GM18498 (cell line): ENCODE results near the gene CHCHD6.

ENCODE experiments used
- ATAC-seq: cut with Tn5 transposase; IDR thresholded peaks from one replicate; pipeline ENCODE4 v1.9.1; 2021; ENCODE audit warnings: mild to moderate bottlenecking, moderate library complexity; ENCODE audit not compliant: unreplicated experiment

The CHCHD6 gene

DNA sequence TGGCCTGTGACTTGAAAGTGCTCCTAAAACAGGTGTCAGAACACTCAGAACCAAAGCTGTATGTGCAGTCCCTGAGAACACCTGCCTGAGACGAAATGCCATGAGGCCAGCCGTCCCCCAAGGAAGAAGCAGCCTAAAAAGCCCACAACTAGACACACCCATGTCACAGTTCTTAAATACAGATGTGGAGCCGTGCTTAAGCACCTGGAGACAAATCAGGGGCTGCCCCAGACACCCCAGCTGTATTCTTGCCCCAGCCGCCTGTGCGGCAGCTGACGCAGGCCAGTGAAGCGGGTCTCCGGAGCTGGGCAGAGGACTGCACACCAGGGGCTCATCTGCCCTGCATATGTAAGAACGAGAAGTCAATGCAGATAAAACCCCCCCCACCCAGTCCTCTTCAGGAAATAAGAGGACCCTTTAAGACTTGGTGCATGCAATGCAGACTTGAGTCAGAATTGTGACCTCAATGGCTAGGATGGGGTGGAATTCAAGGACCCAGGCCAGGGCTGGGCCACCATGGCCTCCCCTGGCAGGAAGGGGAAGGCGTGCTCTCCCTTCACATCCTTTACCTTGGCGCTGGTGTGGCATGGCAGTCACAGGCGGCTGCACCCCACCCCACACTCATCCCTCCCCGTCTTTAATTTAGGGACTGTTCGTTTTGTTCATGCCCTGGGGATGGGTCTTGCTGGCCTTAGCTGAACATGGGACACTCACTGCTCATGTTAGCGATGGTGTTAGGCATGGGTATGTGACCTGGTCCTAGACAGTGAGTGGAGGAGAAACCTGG is 251.2 kb downstream of the CHCHD6 start:
- ATAC-seq, result no peak

- ATAC-seq, result no peak
These were observed 252.3 kb downstream of the CHCHD6 start for GRCh38 chr3:126956361-126956760.

- ATAC-seq, result no peak
These were observed 253.0 kb downstream of the CHCHD6 start for GRCh38 chr3:126956866-126957650.

- ATAC-seq, result no peak
These were observed 254.0 kb downstream of the CHCHD6 start for GRCh38 chr3:126957776-126958637.

DNA sequence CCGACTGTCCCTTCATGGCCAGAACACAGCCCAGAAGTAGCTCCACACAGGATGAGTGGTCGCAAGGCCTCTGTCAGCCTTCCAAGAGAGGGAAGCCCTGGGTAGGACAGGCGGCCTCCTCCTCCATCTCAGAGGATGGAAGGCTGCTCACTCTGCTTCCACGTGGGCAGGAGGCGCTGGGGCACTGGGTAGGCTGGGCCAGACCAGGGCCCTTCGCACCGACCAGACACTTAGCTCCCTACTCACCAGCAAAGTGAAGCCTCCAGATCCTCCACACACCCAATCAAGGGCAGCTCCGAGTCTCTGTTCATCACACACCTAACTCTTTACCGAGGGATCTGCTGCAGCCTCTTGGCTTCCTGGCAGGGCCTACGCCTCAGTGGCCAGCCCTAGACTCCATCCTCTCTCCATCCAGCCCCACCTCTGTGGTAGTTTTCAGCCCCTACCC is 254.6 kb downstream of the CHCHD6 start:
- no peak for ATAC-seq

GRCh38 chr3:126959136-126959920 is 255.3 kb downstream of the CHCHD6 start:
- ATAC-seq, result no peak

DNA sequence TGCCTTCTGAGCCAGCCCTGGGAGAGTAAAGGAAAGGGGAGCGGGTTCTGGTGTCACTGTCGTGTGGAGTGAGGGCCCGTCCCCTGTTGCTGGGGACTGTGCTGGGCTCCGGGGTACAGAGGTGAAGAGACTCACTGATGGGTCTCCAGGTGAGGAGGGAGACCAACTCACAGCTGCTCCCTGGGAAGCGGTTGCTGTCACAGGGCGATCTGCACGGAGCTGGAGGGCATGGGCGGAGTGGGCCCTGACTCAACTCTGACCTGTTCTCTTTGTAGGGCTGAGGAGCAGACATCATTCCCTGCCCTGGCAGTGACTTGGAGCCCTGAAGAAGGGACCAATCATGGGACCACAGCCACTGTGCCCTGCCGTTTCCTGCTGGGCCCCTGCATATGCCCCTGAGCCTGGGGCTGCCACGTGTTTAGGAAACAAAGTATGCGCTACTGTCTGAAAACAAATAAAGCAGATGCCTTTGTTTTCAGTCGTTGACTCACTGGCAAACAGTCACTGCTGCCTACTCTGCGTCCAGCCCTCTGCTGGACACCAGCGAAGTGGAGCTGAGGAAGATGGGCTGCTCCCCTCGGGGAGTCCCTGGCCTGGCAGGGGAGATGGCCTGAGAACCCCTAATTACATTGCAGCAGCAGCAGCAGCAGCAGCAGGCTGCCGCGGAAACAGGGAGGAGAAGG is 256.0 kb downstream of the CHCHD6 start:
- ATAC-seq, result no peak

GRCh38 chr3:126960604-126960995 is 256.6 kb downstream of the CHCHD6 start:
- ATAC-seq, result no peak

DNA sequence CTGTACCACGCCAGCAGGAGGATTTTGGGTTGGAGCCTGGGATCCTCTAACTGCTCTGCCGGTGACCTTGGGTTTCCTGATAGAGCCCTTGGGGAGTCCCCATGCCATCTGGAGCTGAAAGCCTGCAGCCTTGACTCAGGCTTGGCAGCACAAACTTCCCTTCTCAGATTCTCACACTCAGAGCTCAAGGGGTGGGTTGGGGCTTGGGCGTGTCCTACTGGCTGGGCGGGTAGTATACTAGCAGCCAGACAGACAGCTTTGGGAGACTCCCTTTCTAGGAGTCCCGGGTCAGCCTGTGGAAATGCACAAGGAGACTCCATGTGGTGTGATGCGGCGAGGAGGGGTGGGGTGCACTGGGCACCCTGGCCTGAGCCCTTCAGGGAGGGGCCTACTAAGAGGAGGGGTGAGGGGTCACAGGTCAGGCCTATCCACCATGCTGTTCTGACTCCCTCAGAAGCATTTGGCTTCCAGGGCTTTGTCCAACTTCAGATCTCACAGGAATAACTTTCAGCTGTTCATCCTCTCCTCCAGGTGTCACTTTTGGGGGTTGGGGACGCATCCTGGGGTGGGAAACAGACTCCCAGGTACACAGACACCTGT is 257.3 kb downstream of the CHCHD6 start:
- ATAC-seq, result no peak

DNA sequence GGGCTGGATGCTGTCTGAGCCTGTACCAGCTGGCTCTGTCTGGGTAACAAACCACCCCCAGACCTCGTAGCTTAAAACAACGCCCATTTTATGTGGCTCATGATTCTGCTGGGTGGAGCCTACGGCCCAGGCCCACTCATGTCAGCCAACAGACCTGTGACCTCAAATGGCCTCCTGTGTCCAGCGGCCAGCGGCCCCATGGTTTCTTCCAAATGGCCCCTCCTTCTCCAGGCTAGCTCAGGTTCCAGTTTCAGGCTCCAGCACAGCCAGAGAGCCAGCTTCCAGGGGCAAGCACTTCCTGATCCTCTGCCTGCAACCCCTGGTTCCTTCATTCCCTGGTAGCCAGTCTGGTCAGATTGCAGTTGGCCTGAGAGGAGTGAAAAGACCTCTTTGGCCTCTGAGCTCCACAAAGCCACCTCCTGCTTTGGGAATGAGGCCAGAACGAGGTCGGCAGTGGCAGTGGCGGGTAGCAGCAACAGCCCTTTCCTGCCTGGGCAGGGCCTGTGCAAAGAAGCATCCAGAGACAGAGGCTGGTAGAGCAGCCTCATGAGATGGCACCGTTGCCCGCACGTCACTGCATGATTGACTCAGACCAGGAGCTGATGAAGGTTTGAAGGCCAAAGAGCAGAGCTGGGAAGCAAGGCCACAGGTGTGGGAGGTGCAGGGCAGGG is 257.9 kb downstream of the CHCHD6 start:
- ATAC-seq, result no peak

GRCh38 chr3:126962756-126963155 is 258.7 kb downstream of the CHCHD6 start:
- no peak for ATAC-seq

DNA sequence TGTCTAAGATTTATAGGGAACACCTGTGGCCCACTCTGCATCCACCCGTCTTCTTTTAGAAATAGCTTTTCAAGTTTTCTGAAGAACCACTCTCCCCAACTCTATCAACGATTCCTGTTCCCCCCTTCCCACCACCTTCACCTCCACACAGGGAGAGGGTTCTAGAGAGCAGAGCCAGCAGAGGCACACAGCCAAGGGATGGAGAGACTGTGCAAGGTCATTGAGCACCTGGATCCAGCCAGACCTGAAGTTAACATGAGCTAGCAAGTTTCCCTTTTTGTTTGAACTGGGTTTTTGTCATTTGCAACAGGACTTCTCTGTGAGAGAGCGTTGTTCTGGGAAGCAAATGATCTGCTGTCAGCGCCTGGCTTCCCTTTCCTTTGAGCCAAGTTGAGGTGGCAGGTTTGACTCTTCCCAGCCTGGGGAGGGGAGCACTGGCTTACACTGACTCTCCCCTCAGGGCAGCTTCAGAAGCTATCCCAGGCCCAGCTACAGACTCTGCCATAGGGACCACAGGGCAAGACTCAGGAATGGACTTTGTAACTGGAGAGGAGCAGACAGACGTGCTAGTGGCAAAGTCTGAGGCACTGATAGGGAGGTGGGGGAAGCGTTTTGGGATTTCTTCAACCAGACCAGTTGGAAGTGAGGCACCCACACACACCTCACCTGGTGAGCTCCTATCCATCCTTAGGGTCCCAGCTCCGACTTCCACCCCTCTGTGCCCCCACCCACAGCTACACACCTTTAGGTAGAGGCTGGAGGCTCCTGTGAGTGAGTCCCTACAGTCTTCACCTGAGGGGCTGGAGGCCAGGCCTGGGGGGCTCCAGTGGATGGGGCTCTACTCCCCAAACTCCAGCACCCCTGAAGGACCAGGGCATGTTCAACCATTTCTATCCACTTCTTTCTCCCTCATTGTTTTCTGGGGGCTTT is 259.5 kb downstream of the CHCHD6 start:
- no peak for ATAC-seq

DNA sequence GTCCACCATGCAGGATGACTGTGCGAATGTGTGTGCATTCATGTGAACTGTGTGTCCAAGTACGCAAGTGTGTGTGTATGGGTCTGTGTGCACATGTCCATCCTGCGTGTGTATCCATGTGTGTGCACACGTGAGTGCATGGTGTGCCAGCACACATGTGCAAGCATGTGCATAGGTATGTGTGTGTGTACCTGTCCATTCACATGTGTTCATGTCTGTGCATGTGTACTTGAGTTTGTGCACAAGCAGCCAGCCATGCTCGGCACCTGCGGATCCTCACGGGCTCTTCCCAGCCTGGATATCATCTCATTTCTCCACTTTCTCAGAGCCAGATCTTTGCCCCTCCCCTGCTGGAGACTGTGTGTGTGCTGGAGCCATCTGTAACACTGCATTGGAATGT is 260.2 kb downstream of the CHCHD6 start:
- no peak for ATAC-seq

DNA sequence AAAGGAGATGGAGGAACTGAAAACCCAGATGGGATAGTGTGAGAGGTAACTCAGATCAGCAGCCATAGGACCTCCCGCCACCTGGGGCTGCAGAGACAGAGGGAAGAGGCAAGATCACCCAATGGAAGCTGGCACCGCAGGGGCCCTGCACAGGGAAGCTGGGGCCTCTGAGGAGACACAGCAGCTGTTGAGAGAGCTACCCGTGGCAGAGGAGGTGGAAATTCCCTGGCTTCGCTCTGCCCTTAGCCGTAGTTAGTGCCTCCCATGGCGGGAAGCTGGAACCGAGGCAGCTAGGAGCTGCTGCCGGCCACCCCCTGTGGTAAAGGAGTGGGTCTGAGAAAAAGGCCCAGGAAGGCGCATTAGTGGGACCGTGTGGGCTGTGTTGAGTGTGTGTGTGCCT is 260.9 kb downstream of the CHCHD6 start:
- ATAC-seq, result no peak

DNA sequence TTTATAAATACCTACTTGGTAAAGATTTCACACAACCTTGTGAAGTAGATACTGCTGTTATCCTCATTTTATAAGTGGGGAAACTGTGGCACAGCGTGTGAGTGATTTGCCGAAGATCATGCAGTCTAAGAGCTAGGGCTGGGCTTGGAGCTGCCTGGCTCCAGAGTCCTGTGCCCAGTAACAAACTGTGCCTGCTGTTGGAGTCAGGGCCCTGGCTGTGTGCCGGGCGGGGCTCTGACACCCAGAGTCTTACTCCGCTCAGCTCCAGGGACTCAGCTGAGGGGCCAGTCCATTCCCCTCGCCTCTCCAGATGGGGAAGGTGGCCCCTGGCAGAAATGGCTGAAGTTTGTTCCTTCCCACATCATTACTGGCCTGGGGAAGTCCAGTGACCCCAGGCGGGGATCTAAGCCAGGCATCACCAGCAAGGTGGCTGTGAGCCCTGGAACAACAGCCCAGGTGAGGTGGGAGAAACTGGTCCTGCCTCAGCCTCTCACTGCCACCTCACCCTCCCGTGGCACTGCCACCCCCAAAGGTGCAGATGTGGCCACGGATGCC is 261.6 kb downstream of the CHCHD6 start:
- no peak for ATAC-seq

- ATAC-seq, result no peak
These were observed 263.3 kb downstream of the CHCHD6 start for GRCh38 chr3:126967386-126967785.
